ENCODE data around the gene REXO1. TPM values are rescaled to one million over a fixed set of nuclear protein-coding genes. Genes with fewer than 3 reads are reported as not detected.

REXO1 gene
- total RNA-seq, 4 donors from 2014 or later, result 36.0 to 95.0 (median 56.3) TPM

DNA sequence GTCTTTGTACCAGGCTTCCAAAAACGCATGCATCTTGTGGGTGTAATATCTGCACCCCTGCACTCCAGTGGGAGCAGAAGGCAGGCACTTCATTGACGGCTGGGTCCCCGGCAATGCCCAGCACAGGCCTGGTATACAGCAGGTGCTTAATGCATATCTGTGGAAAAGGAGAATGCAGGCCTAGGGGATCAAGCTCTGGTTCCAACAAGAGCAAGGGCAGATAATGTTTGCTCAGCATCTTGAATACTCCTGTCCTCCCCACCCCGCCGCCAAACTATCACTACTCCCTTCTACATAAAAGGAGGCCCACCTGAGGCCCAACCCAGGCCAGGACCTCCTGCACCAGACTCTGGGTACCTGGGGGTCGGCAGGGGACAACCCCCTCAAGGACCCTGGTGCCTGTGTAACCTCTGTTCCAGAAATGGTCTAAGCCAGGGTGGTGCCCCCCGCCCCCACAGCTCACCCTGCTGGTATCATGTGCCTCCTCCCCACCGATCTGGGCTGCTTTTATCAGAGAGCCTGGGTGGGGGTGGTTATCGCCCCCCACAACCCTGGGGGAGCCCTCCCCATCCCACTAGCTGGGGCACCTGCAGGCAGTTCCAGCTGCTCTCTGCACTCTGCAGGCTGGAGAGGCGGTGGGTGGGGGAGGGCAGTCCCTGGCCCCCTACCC is 10.3 kb upstream of the REXO1 start:
- no peaks in the 10 kb centered on the region for H3K9me3 ChIP-seq
- peak overlapping the region; percentile 91 to 96 (median 93) for H3K27ac ChIP-seq
- in situ Hi-C loops (cut with MboI; ENCODE audit: low pct_ligation_motif_present in 1 of 4, low pct_unique_long_range_greater_than_20kb in 1 of 4, low sequenced_read_pairs in 3 of 4), result no loop called here
- no peak for DNase-seq
- WGBS, 2 donors (ENCODE audit: low coverage in 1 of 2), result 28% methylated on average over 9 of the region's 10 CpGs; no CpG with 5 or more reads in 1 of the 2 donors
- intact Hi-C loops (cut with DNase I; ENCODE audit: low total_unique reads), result no loop called here
- no peak overlapping the region for H3K4me3 ChIP-seq
- H3K36me3 ChIP-seq, result no peaks in the 10 kb centered on the region
- peaks cover 67 to 87% (median 83%) of the 10 kb centered on the region in 4 donors for H3K4me1 ChIP-seq
- H3K27me3 ChIP-seq, result no peaks in the 10 kb centered on the region
- no peak for TF ChIP-seq EP300 (IDR thresholded peaks at IDR 0.05; ENCODE audit: low read depth)
- TF ChIP-seq, protein P1, sequence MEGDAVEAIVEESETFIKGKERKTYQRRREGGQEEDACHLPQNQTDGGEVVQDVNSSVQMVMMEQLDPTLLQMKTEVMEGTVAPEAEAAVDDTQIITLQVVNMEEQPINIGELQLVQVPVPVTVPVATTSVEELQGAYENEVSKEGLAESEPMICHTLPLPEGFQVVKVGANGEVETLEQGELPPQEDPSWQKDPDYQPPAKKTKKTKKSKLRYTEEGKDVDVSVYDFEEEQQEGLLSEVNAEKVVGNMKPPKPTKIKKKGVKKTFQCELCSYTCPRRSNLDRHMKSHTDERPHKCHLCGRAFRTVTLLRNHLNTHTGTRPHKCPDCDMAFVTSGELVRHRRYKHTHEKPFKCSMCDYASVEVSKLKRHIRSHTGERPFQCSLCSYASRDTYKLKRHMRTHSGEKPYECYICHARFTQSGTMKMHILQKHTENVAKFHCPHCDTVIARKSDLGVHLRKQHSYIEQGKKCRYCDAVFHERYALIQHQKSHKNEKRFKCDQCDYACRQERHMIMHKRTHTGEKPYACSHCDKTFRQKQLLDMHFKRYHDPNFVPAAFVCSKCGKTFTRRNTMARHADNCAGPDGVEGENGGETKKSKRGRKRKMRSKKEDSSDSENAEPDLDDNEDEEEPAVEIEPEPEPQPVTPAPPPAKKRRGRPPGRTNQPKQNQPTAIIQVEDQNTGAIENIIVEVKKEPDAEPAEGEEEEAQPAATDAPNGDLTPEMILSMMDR (IDR thresholded peaks at IDR 0.05), result no peak
- no peak for TF ChIP-seq POLR2A (IDR thresholded peaks at IDR 0.05)
- TF ChIP-seq POLR2AphosphoS5 (IDR thresholded peaks at IDR 0.05), result no peak

DNA sequence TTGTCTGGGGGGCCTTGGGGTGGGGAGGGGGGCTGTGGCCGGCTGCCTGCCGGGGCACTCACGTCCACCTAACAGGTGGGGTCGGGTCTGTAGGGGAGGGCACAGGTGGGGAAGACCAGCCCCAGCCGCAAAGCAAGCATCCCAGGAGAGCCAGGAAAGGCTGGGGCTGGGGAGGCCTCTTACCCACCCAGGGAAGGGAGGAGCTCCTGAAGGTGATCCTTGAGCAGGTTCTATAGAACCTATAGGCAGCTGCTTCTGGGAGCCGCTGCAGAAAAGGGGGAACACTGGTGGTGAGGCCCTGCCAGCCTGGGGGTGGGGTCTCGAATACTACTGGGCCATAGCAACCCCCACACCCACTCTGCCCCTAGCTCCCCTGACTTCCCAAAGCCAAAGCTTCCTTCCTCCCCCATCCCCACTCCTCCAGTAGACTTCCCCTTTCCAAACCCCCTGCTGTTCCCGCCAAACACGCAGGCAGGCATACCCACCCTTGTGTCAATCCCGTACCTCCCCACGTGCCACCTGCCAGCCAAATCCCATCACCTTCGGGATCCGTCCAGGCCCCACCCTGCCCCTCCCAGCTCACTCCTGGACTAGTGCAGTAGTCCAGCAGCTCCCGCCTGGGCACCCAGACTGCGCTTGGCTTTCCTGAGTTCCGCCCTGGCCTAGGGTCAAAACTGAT is 9.5 kb upstream of the REXO1 start:
- DNase-seq, result peak; percentile 81
- no peaks in the 10 kb centered on the region for H3K9me3 ChIP-seq
- no peaks in the 10 kb centered on the region for H3K27me3 ChIP-seq
- peak overlapping the region in 2 of 4 donors; percentile 49 to 55 for H3K4me3 ChIP-seq
- H3K36me3 ChIP-seq, result no peaks in the 10 kb centered on the region
- peaks cover 69 to 95% (median 91%) of the 10 kb centered on the region in 4 donors for H3K4me1 ChIP-seq
- TF ChIP-seq, protein P1 (IDR thresholded peaks at IDR 0.05), result no peak
- TF ChIP-seq POLR2AphosphoS5 (IDR thresholded peaks at IDR 0.05), result peak in 2 of 3 donors; percentile 29 to 48
- in situ Hi-C loops (cut with MboI; ENCODE audit: low pct_ligation_motif_present in 1 of 4, low pct_unique_long_range_greater_than_20kb in 1 of 4, low sequenced_read_pairs in 3 of 4) (no loop called here), intact Hi-C loops (cut with DNase I; ENCODE audit: low total_unique reads) (no loop called here)
- WGBS, 2 donors (ENCODE audit: low coverage in 1 of 2), result 7 to 49% methylated on average over 3 to 16 of the region's 16 CpGs
- peak overlapping the region; percentile 91 to 96 (median 93) for H3K27ac ChIP-seq

DNA sequence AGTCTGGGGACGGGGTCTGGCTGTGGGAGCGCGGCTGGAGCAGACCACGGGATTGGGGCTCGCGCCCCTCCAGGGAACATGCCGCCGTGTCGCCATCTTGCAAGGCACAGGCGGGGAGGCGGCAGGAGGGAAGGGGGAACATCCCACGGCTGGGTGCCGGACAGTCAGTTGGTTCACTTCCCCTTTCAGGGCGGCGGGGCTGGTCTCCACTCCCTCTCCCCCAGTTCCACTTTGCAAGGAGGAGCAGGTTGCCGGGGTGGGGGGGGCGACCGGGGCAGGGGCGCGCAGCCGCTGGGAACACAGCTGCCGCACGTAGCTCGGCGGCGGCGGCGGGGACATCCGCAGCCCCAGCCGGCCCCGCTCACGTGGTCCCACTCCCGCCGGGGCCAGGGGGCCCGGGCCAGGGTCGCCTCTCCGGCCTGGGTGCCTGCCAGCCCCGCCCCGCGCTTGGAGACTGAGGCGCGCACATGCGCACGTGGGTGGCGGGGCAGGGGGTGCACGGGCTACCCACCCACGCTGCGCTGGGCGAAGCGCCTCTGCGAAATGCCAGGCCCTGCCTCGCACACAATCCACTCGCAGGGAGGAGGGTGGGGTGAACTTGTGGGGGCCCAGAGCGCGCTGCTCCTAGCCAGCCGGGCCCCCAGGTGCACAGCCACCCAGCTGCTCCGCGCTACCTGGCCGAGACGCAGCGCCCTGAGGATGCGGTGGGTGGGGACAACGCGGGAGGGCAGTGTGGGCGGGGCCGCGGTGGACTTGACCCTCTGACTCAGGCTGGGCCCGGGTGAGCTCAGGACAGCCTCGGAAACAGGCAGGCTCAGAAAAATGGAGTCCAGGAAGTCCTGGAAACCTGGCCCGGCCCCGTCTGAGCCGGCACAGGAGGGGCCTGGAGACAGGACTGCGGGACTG is 8.7 kb upstream of the REXO1 start:
- 0% methylated on average over 1 to 30 of the region's 73 CpGs for whole genome bisulfite sequencing, 2 donors (ENCODE audit: low coverage in 1 of 2)
- H3K4me1 ChIP-seq, result peaks cover 69 to 98% (median 94%) of the 10 kb centered on the region in 4 donors

More for the DNA sequence above, 8.7 kb upstream of the REXO1 start:
- DNase-seq, result peak; percentile 96
- Histone ChIP-seq H3K4me3 (peak overlapping the region; percentile 21 to 55 (median 40)), H3K27ac (peak overlapping the region; percentile 91 to 96 (median 93)), H3K9me3 (no peaks in the 10 kb centered on the region), H3K27me3 (no peaks in the 10 kb centered on the region), H3K36me3 (no peaks in the 10 kb centered on the region)
- TF ChIP-seq, protein P1 (IDR thresholded peaks at IDR 0.05), result no peak
- TF ChIP-seq POLR2A (IDR thresholded peaks at IDR 0.05), result peak; percentile 92
- peak; percentile 86 to 97 (median 94) for TF ChIP-seq POLR2AphosphoS5 (IDR thresholded peaks at IDR 0.05)
- intact Hi-C loops (cut with DNase I; ENCODE audit: low total_unique reads), result no loop called here
- in situ Hi-C loops (cut with MboI; ENCODE audit: low pct_ligation_motif_present in 1 of 4, low pct_unique_long_range_greater_than_20kb in 1 of 4, low sequenced_read_pairs in 3 of 4), result no loop called here

Measured in transverse colon (tissue), 4 donors.